Left forelimb (tissue), 1 donor: ENCODE measurements around the gene FBXO9.

Experiments
- DNase-seq: peaks from one replicate; pipeline ENCODE4 v3.0.0-alpha.2; 2018; ENCODE audit warnings: low spot score

Gene FBXO9

GRCh38 chr6:53136000-53136609, 70.9 kb downstream of the FBXO9 start:
- DNase-seq = no peak

- DNase-seq = no peak
Observed at GRCh38 chr6:53139841-53140413, 74.7 kb downstream of the FBXO9 start.

GRCh38 chr6:53142810-53143209, 77.6 kb downstream of the FBXO9 start:
- no peak for DNase-seq

- DNase-seq = no peak
Observed at GRCh38 chr6:53143710-53144109, 78.5 kb downstream of the FBXO9 start.

- no peak for DNase-seq
Observed at GRCh38 chr6:53144802-53145201, 79.6 kb downstream of the FBXO9 start.

- no peak for DNase-seq
Observed at GRCh38 chr6:53148684-53149083, 83.5 kb downstream of the FBXO9 start, which contains the start of gene GCM1. Gene GCM1 (minus strand): TSS chr6:53148841. CDS start chr6:53145632, 3,209 bp downstream.
